IMR-90 (cell line): ENCODE measurements around the gene HNRNPC. TPM values are rescaled to one million over a fixed set of nuclear protein-coding genes. Genes with fewer than 3 reads are reported as not detected.

ENCODE experiments used
- ATAC-seq: fragments of 200-7000 bp; cut with Tn5 transposase; 2 replicates; pipeline ENCODE4 v1.9.1; 2020; ENCODE audit warnings: low read depth, mild to moderate bottlenecking, moderate library complexity
- BruUV-seq: library from RNA; stranded (reverse); fragments of 400-500 nt; replicated peaks from 2 replicates; lab custom pipeline; 2021; lab: Mats Ljungman, UMichigan
- CTCF ChIA-PET: fragments of 300-600 bp; formaldehyde crosslinking; extraction: SDS; loops from one replicate; lab custom pipeline; 2021; ENCODE audit warnings: antibody characterized with exemption; lab: Yijun Ruan, JAX
- POLR2A ChIA-PET: fragments of 300-600 bp; sonication (Branson Sonifier 250); formaldehyde crosslinking; loops from one replicate; lab custom pipeline; 2022; ENCODE audit warnings: antibody characterized with exemption; ENCODE audit not compliant: unreplicated experiment; lab: Charles Lee
- DNase-seq: peaks from one replicate; pipeline ENCODE4 v3.0.0; 2013
- H2AFZ ChIP-seq: replicated peaks from 2 replicates; pipeline ENCODE3; 2013; ENCODE audit warnings: low read length, mild to moderate bottlenecking; ENCODE audit not compliant: poor library complexity
- H2AK5ac ChIP-seq: 2 replicates; pipeline ENCODE4 v1.6.1; 2013; ENCODE audit warnings: low read depth, low read length, inconsistent platforms
- H2AK9ac ChIP-seq: replicated peaks from 2 replicates; pipeline ENCODE3; 2013; ENCODE audit warnings: mild to moderate bottlenecking, low read depth, low read length, moderate library complexity; ENCODE audit not compliant: poor library complexity
- H2BK120ac ChIP-seq: 2 replicates; pipeline ENCODE4 v1.6.1; 2013; ENCODE audit warnings: low read depth, low read length, inconsistent platforms
- H2BK15ac ChIP-seq: 3 replicates; pipeline ENCODE4 v1.6.1; 2013; ENCODE audit warnings: low read depth, low read length, inconsistent platforms
- H2BK20ac ChIP-seq: 2 replicates; pipeline ENCODE4 v1.6.1; 2013; ENCODE audit warnings: low read depth, mild to moderate bottlenecking, inconsistent platforms, low read length, moderate library complexity
- H2BK5ac ChIP-seq: 2 replicates; pipeline ENCODE4 v1.6.1; 2013; ENCODE audit warnings: mild to moderate bottlenecking, low read depth, low read length, inconsistent platforms; ENCODE audit not compliant: poor library complexity, severe bottlenecking
- H3K14ac ChIP-seq: replicated peaks from 2 replicates; pipeline ENCODE4 v1.6.1; 2013; ENCODE audit warnings: low read depth, low read length, inconsistent platforms
- H3K18ac ChIP-seq: 2 replicates; pipeline ENCODE4 v1.6.1; 2013; ENCODE audit warnings: low read depth, low read length, control low read depth
- H3K23ac ChIP-seq: 2 replicates; pipeline ENCODE4 v1.6.1; 2013; ENCODE audit warnings: low read depth, low read length, inconsistent platforms
- H3K27ac ChIP-seq: 2 replicates; pipeline ENCODE4 v1.5.1; 2013; ENCODE audit warnings: mild to moderate bottlenecking, control low read depth, low read length; ENCODE audit not compliant: insufficient read depth
- H3K27me3 ChIP-seq: 2 replicates; pipeline ENCODE4 v1.6.1; 2013; ENCODE audit warnings: low read length; ENCODE audit not compliant: control insufficient read depth, insufficient read depth
- H3K36me3 ChIP-seq: 2 replicates; pipeline ENCODE4 v1.6.1; 2013; ENCODE audit warnings: low read length, mixed read lengths; ENCODE audit not compliant: control insufficient read depth, insufficient read depth
- H3K4ac ChIP-seq: 2 replicates; pipeline ENCODE4 v1.6.1; 2013; ENCODE audit warnings: low read depth, low read length, inconsistent platforms
- H3K4me1 ChIP-seq: 2 replicates; pipeline ENCODE4 v1.6.1; 2013; ENCODE audit warnings: low read length, mixed read lengths; ENCODE audit not compliant: control insufficient read depth, insufficient read depth
- H3K4me2 ChIP-seq: 2 replicates; pipeline ENCODE4 v1.6.1; 2013; ENCODE audit warnings: low read depth, mild to moderate bottlenecking, control low read depth, low read length, moderate library complexity
- H3K4me3 ChIP-seq: 2 replicates; pipeline ENCODE4 v1.5.1; 2013; ENCODE audit warnings: low read depth, mild to moderate bottlenecking, control low read depth, low read length, moderate library complexity; ENCODE audit not compliant: insufficient read depth
- H3K56ac ChIP-seq: 2 replicates; pipeline ENCODE4 v1.6.1; 2013; ENCODE audit warnings: low read length, inconsistent platforms; ENCODE audit not compliant: insufficient read depth; ENCODE audit errors: extremely low read depth
- H3K79me1 ChIP-seq, 2 experiments: 2 replicates each; pipeline ENCODE4 v1.6.1; 2013; ENCODE audit warnings: low read length in 2 of 2, inconsistent platforms in 1 of 2, low read depth in 1 of 2
- H3K9ac ChIP-seq: 2 replicates; pipeline ENCODE4 v1.6.1; 2013; ENCODE audit warnings: low read depth, low read length, control low read depth
- H3K9me1 ChIP-seq: 2 replicates; pipeline ENCODE4 v1.6.1; 2013; ENCODE audit warnings: low read length, inconsistent platforms; ENCODE audit not compliant: insufficient read depth
- H3K9me3 ChIP-seq: 2 replicates; pipeline ENCODE4 v1.6.1; 2013; ENCODE audit warnings: low read length; ENCODE audit not compliant: control insufficient read depth, insufficient read depth
- H4K20me1 ChIP-seq: 2 replicates; pipeline ENCODE4 v1.6.1; 2013; ENCODE audit warnings: low read length, inconsistent platforms; ENCODE audit not compliant: insufficient read depth
- H4K5ac ChIP-seq: 2 replicates; pipeline ENCODE4 v1.6.1; 2013; ENCODE audit warnings: mild to moderate bottlenecking, low read depth, low read length, control low read depth
- H4K8ac ChIP-seq, 2 experiments: 2 replicates each; pipeline ENCODE4 v1.6.1; 2013; ENCODE audit warnings: low read depth in 2 of 2, low read length in 2 of 2, control low read depth in 1 of 2, inconsistent platforms in 1 of 2
- H4K91ac ChIP-seq: 2 replicates; pipeline ENCODE4 v1.6.1; 2013; ENCODE audit warnings: low read depth, low read length, inconsistent platforms; ENCODE audit not compliant: insufficient read depth
- BHLHE40 ChIP-seq: fragments of 150-350 bp; IDR thresholded peaks from 2 replicates; pipeline ENCODE4 v1.6.1; 2016; ENCODE audit warnings: mild to moderate bottlenecking, low read depth, low read length
- CEBPB ChIP-seq: IDR thresholded peaks from 2 replicates; pipeline ENCODE4 v1.6.1; 2012; ENCODE audit warnings: low read depth, low read length, improper control_type of control experiment
- CHD1 ChIP-seq: IDR thresholded peaks from 2 replicates; pipeline ENCODE4 v1.6.1; 2012; ENCODE audit warnings: low read depth, low read length, improper control_type of control experiment
- CTCF ChIP-seq: conservative IDR thresholded peaks from 2 replicates; pipeline ENCODE4 v1.5.1; 2012; ENCODE audit warnings: mild to moderate bottlenecking, low read depth, low read length, improper control_type of control experiment
- FOS ChIP-seq: fragments of 150-350 bp; IDR thresholded peaks from 2 replicates; pipeline ENCODE4 v1.6.1; 2016; ENCODE audit warnings: low read depth, low read length
- MAZ ChIP-seq: IDR thresholded peaks from 2 replicates; pipeline ENCODE4 v1.6.1; 2012; ENCODE audit warnings: low read depth, mild to moderate bottlenecking, low read length, improper control_type of control experiment, moderate library complexity, borderline replicate concordance
- MXI1 ChIP-seq: IDR thresholded peaks from 2 replicates; pipeline ENCODE4 v1.6.1; 2012; ENCODE audit warnings: low read depth, mild to moderate bottlenecking, low read length, moderate library complexity, borderline replicate concordance
- NFE2L2 ChIP-seq: fragments of 150-350 bp; IDR thresholded peaks from 2 replicates; pipeline ENCODE4 v1.6.1; 2016; ENCODE audit warnings: low read depth, mild to moderate bottlenecking, low read length
- POLR2A ChIP-seq: IDR thresholded peaks from 2 replicates; pipeline ENCODE4 v1.6.1; 2012; ENCODE audit warnings: mild to moderate bottlenecking, low read depth, low read length
- RAD21 ChIP-seq: IDR thresholded peaks from 2 replicates; pipeline ENCODE4 v1.6.1; 2012; ENCODE audit warnings: low read length, improper control_type of control experiment
- RCOR1 ChIP-seq: IDR thresholded peaks from 2 replicates; pipeline ENCODE4 v1.6.1; 2012; ENCODE audit warnings: mild to moderate bottlenecking, low read length, improper control_type of control experiment; ENCODE audit not compliant: insufficient replicate concordance
- RFX5 ChIP-seq: IDR thresholded peaks from 2 replicates; pipeline ENCODE4 v1.8.0; 2012; ENCODE audit warnings: low read depth, mild to moderate bottlenecking, low read length, moderate library complexity
- SMC3 ChIP-seq: fragments of 150-350 bp; IDR thresholded peaks from 2 replicates; pipeline ENCODE4 v1.6.1; 2016; ENCODE audit warnings: low read depth, mild to moderate bottlenecking, antibody characterized with exemption, low read length, moderate library complexity
- WGBS, 2 experiments: methylation state at CpG; one replicate each; pipeline versions ENCODE4 v1.1.5 to v1.1.7; 2013; ENCODE audit warnings: missing lambda C conversion rate in 2 of 2; ENCODE audit not compliant: insufficient read length in 1 of 2; ENCODE audit errors: extremely low coverage in 2 of 2; 5-methylcytosine and 5-hydroxymethylcytosine counted together
- dilution Hi-C: fragments of 300-500 bp; cut with HindIII; formaldehyde crosslinking; loops from one replicate; pipeline ENCODE4 v1.14.3; 2018; ENCODE audit warnings: low sequenced_read_pairs; ENCODE audit not compliant: unreplicated experiment
- in situ Hi-C: fragments of 300-500 bp; cut with MboI; formaldehyde crosslinking; loops from 3 replicates; pipeline ENCODE4 v1.14.3; 2019; ENCODE audit warnings: low sequenced_read_pairs, inconsistent platforms, mixed read lengths
- intact Hi-C: fragments of 100-400 bp; cut with micrococcal nuclease; formaldehyde crosslinking; loops from 2 replicates; pipeline ENCODE4 v1.10.0; 2022
- polyA plus RNA-seq, 3 experiments: library from polyadenylated mRNA; depleted of rRNA; stranded (reverse); fragments of >200 nt; gene quantifications; 2 replicates each; pipeline ENCODE4 v1.2.3, GENCODE V29; 2012; ENCODE audit warnings: low replicate concordance in 1 of 3
- total RNA-seq: library from RNA; depleted of rRNA; stranded (reverse); fragments of >200 nt; gene quantifications from 2 replicates; pipeline ENCODE4 v1.2.3, GENCODE V29; 2012
- TF ChIP-seq, protein P1 (sequence below): fragments of 150-350 bp; IDR thresholded peaks from 2 replicates; pipeline ENCODE4 v1.6.1; 2016; ENCODE audit warnings: low read depth, mild to moderate bottlenecking, low read length, moderate library complexity, borderline replicate concordance
- TF ChIP-seq, protein P2 (sequence below): fragments of 150-350 bp; IDR thresholded peaks from 2 replicates; pipeline ENCODE4 v1.6.1; 2017; ENCODE audit warnings: mild to moderate bottlenecking, antibody characterized with exemption, low read length, low read depth

HNRNPC gene
- total and polyA plus RNA-seq, 2 of the 4 experiments (the other 2 are of a cell fraction): 308 to 615 TPM

DNA sequence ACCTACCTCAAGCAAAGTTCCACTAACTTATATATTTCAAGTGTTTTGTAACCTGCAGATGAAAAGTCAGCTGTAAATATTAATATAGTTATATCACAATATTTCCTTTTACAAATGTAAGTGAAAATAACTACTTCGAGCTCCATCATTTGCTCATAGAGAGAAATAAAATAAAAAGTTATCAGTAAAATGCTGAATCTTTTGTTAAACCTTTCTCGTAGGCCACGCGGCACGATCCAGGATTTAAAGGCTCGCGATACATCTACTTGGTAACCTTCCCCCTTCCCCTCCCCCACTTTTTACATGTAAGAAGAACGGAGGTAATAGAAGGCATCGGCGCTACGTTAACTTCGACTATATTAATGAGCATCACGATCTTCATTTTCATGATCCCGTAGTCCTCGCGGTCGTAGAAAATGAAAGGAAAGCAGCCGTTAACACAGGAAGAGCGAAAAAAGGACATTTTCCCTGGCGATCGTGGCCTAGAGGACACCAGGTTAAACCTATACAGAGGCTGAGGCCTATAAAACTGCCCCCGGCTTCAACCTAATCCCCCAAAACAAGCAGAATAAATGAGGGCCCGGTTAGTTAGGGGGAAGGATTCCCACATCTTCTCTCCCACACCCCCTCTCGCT, 508 bp downstream of the HNRNPC start:
- Histone ChIP-seq H4K8ac (peak overlapping the region; percentile 68 to 74), H2BK20ac (no peak overlapping the region), H3K23ac (peak overlapping the region; percentile 96), H2AK9ac (peak overlapping the region; percentile 97), H3K9ac (peak overlapping the region; percentile 99), H3K9me3 (no peaks in the 10 kb centered on the region), H3K9me1 (no peaks in the 10 kb centered on the region; the same call in none of the 2 replicates), H3K36me3 (peaks cover 14% of the 10 kb centered on the region), H3K56ac (peak overlapping the region; percentile 92), H4K5ac (peak overlapping the region; percentile 40), H3K18ac (peak overlapping the region; percentile 26), H3K4me1 (peaks cover 8% of the 10 kb centered on the region), H4K91ac (peak overlapping the region; percentile 92), H2BK5ac (peak overlapping the region; percentile 89), H2AFZ (peak overlapping the region; percentile 35), H2BK120ac (peak overlapping the region; percentile 28; the same call in 1 of the 2 replicates), H3K4me3 (peak overlapping the region; percentile 93), H3K4ac (peak overlapping the region; percentile 97), H2BK15ac (no peak overlapping the region), H3K79me1 (peaks cover 4 to 10% of the 10 kb centered on the region in 2 experiments; a peak in 2 of 4 replicates), H3K14ac (peak overlapping the region; percentile 100), H4K20me1 (peaks cover 55% of the 10 kb centered on the region), H3K27me3 (no peaks in the 10 kb centered on the region), H2AK5ac (peak overlapping the region; percentile 83), H3K27ac (peak overlapping the region; percentile 84), H3K4me2 (peak overlapping the region; percentile 99)
- in situ Hi-C loops: no loop called here
- ATAC-seq: no peak
- intact Hi-C loops: loop anchor here (1.0 to 5.0 kb wide), 2 partner anchors 78 to 114 kb away; partner anchors contain the start of gene SUPT16H
- CTCF ChIA-PET: no interaction called here
- dilution Hi-C loops: no loop called here
- TSS peak; percentile 60 for BruUV-seq
- no CpG with 5 or more reads among the region's 24 CpGs for WGBS, 2 experiments
- peak; percentile 65 for DNase-seq
- POLR2A ChIA-PET: no interaction called here
- no peak for TF ChIP-seq CTCF
- TF ChIP-seq CEBPB: no peak
- TF ChIP-seq POLR2A: no peak
- TF ChIP-seq, protein P1, sequence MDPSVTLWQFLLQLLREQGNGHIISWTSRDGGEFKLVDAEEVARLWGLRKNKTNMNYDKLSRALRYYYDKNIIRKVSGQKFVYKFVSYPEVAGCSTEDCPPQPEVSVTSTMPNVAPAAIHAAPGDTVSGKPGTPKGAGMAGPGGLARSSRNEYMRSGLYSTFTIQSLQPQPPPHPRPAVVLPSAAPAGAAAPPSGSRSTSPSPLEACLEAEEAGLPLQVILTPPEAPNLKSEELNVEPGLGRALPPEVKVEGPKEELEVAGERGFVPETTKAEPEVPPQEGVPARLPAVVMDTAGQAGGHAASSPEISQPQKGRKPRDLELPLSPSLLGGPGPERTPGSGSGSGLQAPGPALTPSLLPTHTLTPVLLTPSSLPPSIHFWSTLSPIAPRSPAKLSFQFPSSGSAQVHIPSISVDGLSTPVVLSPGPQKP: no peak
- TF ChIP-seq MXI1: no peak
- TF ChIP-seq RCOR1: no peak
- TF ChIP-seq SMC3: no peak
- no peak for TF ChIP-seq RAD21
- TF ChIP-seq NFE2L2: no peak
- no peak for TF ChIP-seq FOS
- TF ChIP-seq BHLHE40: no peak
- TF ChIP-seq CHD1: no peak; the same call in 1 of the 2 replicates
- no peak for TF ChIP-seq RFX5
- TF ChIP-seq, protein P2, sequence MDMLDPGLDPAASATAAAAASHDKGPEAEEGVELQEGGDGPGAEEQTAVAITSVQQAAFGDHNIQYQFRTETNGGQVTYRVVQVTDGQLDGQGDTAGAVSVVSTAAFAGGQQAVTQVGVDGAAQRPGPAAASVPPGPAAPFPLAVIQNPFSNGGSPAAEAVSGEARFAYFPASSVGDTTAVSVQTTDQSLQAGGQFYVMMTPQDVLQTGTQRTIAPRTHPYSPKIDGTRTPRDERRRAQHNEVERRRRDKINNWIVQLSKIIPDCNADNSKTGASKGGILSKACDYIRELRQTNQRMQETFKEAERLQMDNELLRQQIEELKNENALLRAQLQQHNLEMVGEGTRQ: no peak
- no peak for TF ChIP-seq MAZ
